Mesodermal cell (in vitro differentiated cells): Measurements from ENCODE around the gene PDHB.
A peak's percentile ranks its signal among the peaks of the same experiment; 100 is the strongest.

Experiments
- H3K27ac ChIP-seq: 2 replicates; pipeline ENCODE4 v1.7.0; 2013; ENCODE audit warnings: mild to moderate bottlenecking, low read depth, low read length, moderate library complexity; ENCODE audit not compliant: severe bottlenecking
- H3K36me3 ChIP-seq: 2 replicates; pipeline ENCODE4 v1.7.1; 2013; ENCODE audit warnings: mild to moderate bottlenecking, low read length, moderate library complexity; ENCODE audit not compliant: control insufficient read depth, insufficient read depth
- H3K4me1 ChIP-seq: one replicate; pipeline ENCODE4 v1.7.1; 2013; ENCODE audit warnings: mild to moderate bottlenecking, low read length; ENCODE audit not compliant: insufficient read depth, control insufficient read depth, poor library complexity, severe bottlenecking
- H3K4me3 ChIP-seq: 2 replicates; pipeline ENCODE4 v1.7.0; 2013; ENCODE audit warnings: low read length, control low read depth, mild to moderate bottlenecking; ENCODE audit not compliant: insufficient read depth, poor library complexity, severe bottlenecking; ENCODE audit errors: extremely low read depth
- H3K9me3 ChIP-seq: 2 replicates; pipeline ENCODE4 v1.7.1; 2013; ENCODE audit warnings: mild to moderate bottlenecking, low read length, moderate library complexity; ENCODE audit not compliant: control insufficient read depth
- WGBS, 2 experiments: methylation state at CpG; one replicate each; pipeline ENCODE4 v1.1.5; 2013; ENCODE audit warnings: missing lambda C conversion rate in 2 of 2; ENCODE audit not compliant: insufficient coverage in 2 of 2; 5-methylcytosine and 5-hydroxymethylcytosine counted together

PDHB gene

DNA sequence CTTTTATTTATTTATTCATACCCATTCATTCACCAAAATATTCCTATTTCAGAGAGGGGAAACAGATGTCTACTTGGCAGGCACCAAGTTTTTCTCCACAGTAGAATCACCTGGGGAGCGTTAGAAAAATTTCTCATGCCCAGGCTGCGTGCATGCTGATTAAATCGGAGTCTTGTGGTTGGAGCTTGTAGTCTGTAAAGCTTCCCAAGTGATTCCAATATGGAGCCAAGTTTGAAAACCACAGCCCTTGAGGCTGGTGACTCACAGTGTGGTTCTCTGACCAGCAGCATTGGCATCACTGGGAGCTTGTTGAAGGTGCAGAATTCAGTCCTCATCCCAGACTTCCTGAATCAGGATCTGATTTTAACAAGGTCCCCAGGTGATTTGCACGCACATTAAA is 49.7 kb downstream of the PDHB start:
- Histone ChIP-seq H3K27ac (peak overlapping the region; percentile 50), H3K4me1 (peaks cover 52% of the 10 kb centered on the region), H3K9me3 (no peaks in the 10 kb centered on the region), H3K36me3 (no peaks in the 10 kb centered on the region), H3K4me3 (no peak overlapping the region)
- 80 to 94% methylated on average over 3 to 4 of the region's 4 CpGs for WGBS, 2 experiments

DNA sequence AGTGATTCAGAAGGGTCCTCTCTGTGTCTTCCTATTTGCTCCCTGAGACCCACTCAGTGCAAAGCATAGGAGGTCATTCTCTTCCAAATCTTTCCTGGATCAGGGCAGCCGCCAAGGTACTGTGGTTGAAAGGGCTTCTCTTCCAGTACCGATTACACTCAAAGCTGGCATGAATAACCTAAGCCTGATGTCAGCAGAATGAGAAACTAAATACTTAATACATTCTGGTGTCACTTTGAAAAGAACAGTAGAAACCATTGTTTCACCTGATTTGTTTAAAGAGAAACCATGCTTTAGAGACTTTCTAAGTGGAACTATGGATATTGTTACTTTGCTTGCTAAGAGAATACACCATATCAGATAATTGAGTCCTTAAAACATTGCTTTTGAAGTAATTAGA is 50.2 kb downstream of the PDHB start:
- Histone ChIP-seq H3K4me1 (peaks cover 49% of the 10 kb centered on the region), H3K27ac (no peak overlapping the region)
- 89 to 100% methylated on average over 1 of the region's 2 CpGs for WGBS, 2 experiments

DNA sequence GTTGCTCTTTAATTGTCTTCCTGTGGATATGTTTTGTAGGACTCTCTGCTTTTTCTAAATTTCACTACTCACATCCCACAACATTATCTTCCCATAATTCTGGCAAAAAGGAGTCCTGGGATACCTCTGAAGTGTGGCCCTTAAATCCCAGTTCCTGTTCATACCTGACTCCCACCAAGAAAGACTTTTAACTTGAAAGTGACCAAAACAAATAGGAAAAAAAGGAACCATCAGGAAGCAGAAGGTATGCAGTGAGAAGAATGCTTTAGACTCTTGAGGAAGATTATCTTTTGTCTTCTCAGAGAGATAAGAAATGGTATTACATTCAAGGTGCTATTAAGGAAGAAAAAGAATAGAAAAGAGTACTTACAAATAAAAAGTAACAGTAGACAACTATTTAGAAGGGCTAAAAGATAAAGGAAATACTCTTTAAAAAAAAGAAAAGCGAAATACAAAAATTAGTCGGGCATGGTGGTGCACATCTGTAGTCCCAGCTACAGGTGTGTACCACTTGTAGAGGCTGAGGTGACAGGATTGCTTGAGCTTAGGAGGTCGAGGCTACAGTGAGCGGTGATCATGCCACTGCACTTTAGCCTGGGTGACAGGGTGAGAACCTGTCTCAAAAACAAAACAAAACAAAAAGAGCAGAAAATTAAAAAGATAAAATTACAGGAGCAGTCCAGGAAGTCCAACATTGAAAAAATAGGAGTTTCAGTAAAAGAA is 54.1 kb downstream of the PDHB start:
- WGBS, 2 experiments = 90 to 100% methylated on average over 2 of the region's 4 CpGs
- no peaks in the 10 kb centered on the region for H3K36me3 ChIP-seq
- no peak overlapping the region for H3K27ac ChIP-seq
- H3K9me3 ChIP-seq = no peaks in the 10 kb centered on the region
- no peak overlapping the region for H3K4me3 ChIP-seq
- H3K4me1 ChIP-seq = peaks cover 13% of the 10 kb centered on the region

More for the DNA sequence above, 50.2 kb downstream of the PDHB start:
- Histone ChIP-seq H3K4me3 (no peak overlapping the region), H3K9me3 (no peaks in the 10 kb centered on the region), H3K36me3 (no peaks in the 10 kb centered on the region)

DNA sequence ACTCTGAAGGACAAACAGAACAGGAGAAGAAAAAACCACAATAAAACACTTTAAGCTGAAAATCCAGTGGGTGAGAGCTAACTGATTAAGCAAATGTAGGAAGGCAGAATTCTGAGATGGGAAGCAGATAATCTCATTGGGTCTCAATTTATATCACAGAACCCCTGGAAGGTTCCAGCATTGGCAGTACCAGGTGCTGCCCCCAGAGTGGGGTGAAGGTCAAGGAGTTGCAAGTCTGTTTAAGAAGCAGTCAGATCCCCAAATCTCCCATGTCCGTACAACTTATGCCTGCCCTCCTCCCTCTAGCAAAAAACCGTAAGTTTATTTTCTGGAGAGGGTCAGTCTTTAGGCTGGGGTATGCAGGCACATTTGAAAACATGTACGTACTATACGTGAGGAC is 55.9 kb downstream of the PDHB start:
- Histone ChIP-seq H3K4me1 (no peaks in the 10 kb centered on the region), H3K36me3 (no peaks in the 10 kb centered on the region), H3K4me3 (no peak overlapping the region), H3K9me3 (no peaks in the 10 kb centered on the region), H3K27ac (no peak overlapping the region)
- 100% methylated on average over 1 of the region's 4 CpGs; no CpG with 5 or more reads in 1 of the 2 experiments for WGBS, 2 experiments
